Prostate gland (tissue), 2 donors: ENCODE measurements around the gene GEMIN7.

ENCODE experiments used
- POLR2A ChIP-seq: fragments of 450-650 bp; IDR thresholded peaks from one replicate; pipeline ENCODE4 v1.6.1; 2016; ENCODE audit warnings: antibody characterized with exemption, mild to moderate bottlenecking
- POLR2AphosphoS5 ChIP-seq: sonication (generic); formaldehyde crosslinking; IDR thresholded peaks from one replicate; pipeline ENCODE4 v1.6.1; 2017; ENCODE audit warnings: antibody characterized with exemption
- TF ChIP-seq, protein P1 (sequence below), 4 experiments: fragments of 200-600 bp in 2 of 4; fragments of 450-650 bp in 2 of 4; sonication (generic) in 2 of 4; IDR thresholded peaks; 1 replicate in 3 of 4; 2 replicates in 1 of 4; pipeline ENCODE4 v1.5.1; 2016 to 2019; ENCODE audit warnings: antibody characterized with exemption in 4 of 4, mild to moderate bottlenecking in 2 of 4, moderate library complexity in 2 of 4

DNA sequence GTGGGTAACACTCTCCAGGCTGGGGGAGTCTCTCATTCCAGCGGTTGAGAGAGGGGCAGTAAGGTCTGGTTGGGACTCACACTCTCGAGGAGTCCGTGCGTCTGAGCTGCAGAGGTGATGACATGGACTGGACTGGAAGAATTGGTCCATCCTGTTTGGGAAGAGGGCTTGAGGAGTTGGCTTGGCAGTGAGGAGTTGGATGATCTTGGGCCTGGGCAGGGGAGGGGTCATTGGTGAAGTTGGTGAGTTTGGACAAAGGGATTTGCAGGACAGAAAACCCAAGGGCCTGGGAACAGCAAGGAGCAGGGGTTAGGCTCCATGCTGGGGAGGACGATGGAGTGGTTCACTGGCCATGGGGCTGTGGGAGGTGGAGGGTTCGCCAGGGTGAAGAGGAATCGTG, 17.6 kb downstream of the GEMIN7 start:
- TF ChIP-seq, protein P1, sequence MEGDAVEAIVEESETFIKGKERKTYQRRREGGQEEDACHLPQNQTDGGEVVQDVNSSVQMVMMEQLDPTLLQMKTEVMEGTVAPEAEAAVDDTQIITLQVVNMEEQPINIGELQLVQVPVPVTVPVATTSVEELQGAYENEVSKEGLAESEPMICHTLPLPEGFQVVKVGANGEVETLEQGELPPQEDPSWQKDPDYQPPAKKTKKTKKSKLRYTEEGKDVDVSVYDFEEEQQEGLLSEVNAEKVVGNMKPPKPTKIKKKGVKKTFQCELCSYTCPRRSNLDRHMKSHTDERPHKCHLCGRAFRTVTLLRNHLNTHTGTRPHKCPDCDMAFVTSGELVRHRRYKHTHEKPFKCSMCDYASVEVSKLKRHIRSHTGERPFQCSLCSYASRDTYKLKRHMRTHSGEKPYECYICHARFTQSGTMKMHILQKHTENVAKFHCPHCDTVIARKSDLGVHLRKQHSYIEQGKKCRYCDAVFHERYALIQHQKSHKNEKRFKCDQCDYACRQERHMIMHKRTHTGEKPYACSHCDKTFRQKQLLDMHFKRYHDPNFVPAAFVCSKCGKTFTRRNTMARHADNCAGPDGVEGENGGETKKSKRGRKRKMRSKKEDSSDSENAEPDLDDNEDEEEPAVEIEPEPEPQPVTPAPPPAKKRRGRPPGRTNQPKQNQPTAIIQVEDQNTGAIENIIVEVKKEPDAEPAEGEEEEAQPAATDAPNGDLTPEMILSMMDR (IDR thresholded peaks at IDR 0.05) = no peak
- TF ChIP-seq POLR2A = no peak
- no peak for TF ChIP-seq POLR2AphosphoS5
